ENCODE data around the gene RFNG.

The RFNG gene

GRCh38 chr17:82088838-82089722 is 37.5 kb upstream of the RFNG start:
- DNase-seq, result no peak

GRCh38 chr17:82087961-82088837 is 36.6 kb upstream of the RFNG start:
- no peak for DNase-seq

GRCh38 chr17:82086941-82087906 is 35.6 kb upstream of the RFNG start:
- DNase-seq, result no peak

- DNase-seq, result no peak
Measured at GRCh38 chr17:82085931-82086764, 34.5 kb upstream of the RFNG start.

- no peak for DNase-seq
Measured at GRCh38 chr17:82085031-82085861, 33.6 kb upstream of the RFNG start.

GRCh38 chr17:82084373-82085030 is 32.9 kb upstream of the RFNG start:
- no peak for DNase-seq

GRCh38 chr17:82083533-82084359 is 32.1 kb upstream of the RFNG start:
- no peak for DNase-seq

- DNase-seq, result no peak
Measured at GRCh38 chr17:82083009-82083408, 31.4 kb upstream of the RFNG start.

- no peak for DNase-seq
Measured at GRCh38 chr17:82082456-82082855, 30.8 kb upstream of the RFNG start.

- DNase-seq, result no peak
Measured at GRCh38 chr17:82081966-82082365, 30.4 kb upstream of the RFNG start.

GRCh38 chr17:82081546-82081945 is 29.9 kb upstream of the RFNG start:
- DNase-seq, result no peak

- no peak for DNase-seq
Measured at GRCh38 chr17:82080789-82081464, 29.3 kb upstream of the RFNG start.

- no peak for DNase-seq
Measured at GRCh38 chr17:82080048-82080788, 28.6 kb upstream of the RFNG start.

GRCh38 chr17:82079001-82079677 is 27.5 kb upstream of the RFNG start:
- DNase-seq, result no peak

GRCh38 chr17:82078433-82078832 is 26.8 kb upstream of the RFNG start:
- no peak for DNase-seq

GRCh38 chr17:82077617-82078358 is 26.2 kb upstream of the RFNG start:
- DNase-seq, result no peak
